NCI-H1092 treated with DMSO at 0.1 percent for 48 hours (cell line): Measurements from ENCODE around the gene ZNF446.
"Not testable (repeated sequence)": the region's sequence is repeated elsewhere in the genome, so short reads cannot be mapped to it uniquely, and the experiment has no call there.

Experiments
- DNase-seq: peaks from one replicate; lab custom pipeline; 2025; lab: John Stamatoyannopoulos, UW

Gene ZNF446

DNA sequence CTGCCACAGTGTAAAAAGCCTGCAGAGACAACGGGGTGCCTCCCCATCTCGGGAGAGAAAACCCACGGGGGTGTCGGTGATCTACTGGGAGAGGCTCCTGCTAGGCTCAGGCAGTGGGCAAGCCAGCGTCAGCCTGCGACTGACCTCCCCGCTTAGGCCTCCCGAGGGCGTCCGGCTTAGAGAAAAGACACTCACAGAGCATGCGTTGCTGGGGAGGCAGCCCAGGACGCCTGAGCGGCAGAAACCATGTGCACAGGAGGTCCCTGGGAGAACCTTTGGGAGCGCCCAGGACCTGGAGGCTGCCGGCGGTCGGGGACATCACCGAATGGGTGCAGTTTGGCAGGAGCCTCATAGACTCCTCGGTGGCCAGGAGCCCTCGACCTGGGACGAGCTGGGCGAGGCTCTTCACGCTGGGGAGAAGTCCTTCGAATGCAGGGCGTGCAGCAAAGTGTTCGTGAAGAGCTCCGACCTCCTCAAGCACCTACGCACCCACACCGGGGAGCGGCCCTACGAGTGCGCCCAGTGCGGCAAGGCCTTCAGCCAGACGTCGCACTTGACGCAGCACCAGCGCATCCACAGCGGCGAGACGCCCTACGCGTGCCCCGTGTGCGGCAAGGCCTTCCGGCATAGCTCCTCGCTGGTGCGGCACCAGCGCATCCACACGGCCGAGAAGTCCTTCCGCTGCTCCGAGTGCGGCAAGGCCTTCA lies 5.2 kb upstream of the ZNF446 start:
- not testable (repeated sequence) for DNase-seq

GRCh38 chr19:58471736-58472135 lies 4.4 kb upstream of the ZNF446 start:
- DNase-seq = no peak

GRCh38 chr19:58473775-58474174 lies 2.4 kb upstream of the ZNF446 start:
- no peak for DNase-seq

GRCh38 chr19:58474291-58474996 lies 1.7 kb upstream of the ZNF446 start:
- no peak for DNase-seq

DNA sequence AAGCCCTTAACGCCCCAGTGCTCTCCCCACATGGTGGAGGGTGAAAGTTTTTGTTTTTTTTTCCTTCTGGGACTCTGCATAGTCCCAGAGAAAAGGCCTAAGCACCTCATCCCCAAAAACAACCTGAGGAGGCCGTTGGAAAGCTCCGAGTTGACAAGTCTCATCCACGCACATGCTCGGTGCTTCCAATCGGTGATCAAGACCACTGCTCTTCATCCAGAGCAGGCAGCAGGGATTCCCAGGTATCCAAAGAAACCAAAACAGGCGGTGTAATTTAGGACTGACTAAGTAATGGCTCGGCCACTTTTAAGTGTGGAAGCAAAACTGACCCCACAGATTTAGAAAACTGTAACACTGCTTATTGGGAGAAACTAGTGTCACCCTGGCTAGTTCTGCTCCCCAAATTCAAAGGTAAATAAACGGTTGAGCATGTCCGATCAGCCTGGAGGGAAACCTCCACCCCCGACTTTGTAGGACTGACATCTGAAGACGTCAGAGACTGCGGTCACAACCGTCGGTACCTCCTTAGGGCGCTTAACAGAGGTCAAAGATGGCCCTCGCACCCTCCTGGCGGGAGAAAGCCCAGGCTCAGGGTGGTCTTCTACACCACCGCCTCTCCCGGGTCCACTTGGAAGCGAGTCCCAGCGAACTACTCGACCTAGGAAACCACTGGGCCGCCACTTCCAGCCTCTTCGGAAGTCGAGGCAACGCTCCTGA lies 997 bp upstream of the ZNF446 start:
- DNase-seq = no peak

DNA sequence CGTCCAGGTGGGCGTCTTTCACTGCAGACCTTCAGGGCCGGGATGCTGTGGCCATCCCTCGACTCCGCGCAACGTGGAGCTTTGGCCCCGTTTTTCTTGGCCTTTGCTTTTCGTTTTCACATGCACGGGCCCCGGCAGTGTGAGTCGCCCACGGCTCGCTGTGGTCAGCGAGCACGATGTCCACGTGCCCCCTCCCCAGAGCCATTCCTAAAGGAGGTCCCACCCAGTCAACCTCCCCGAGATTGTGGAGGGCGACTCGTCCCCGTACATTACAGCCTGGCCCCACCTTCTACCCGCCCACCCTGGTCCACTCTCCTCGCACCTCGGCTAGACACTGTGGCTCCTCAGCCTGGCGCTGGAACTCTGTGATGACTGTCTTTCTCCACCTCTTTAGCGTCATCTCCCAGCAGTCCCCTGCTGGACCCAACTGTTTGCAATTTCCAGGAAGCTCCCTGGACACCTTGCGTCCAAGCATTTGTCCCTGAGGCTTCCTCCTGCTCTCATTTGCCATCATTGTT lies 405 bp downstream of the ZNF446 start:
- no peak for DNase-seq

- DNase-seq = no peak
Measured at GRCh38 chr19:58477130-58477529, 978 bp downstream of the ZNF446 start.

DNA sequence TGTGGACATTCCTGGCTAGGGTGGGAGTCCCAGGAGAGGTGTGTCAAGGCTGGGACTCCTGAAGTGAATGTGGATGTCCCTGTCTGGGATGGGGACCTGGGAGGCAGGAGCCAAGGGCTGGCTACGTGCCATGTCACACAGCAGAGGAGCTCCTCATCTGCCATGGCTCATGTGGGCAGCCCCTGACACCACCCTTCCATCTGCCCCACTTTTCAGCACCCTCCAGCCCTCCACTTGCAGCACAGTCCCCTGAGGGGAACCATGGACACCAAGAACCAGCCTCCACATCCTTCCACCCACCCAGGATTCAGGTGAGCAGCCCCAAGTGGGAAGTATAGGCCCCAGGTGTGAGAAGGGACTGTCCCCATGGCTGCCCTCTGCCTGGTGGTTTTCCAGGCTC lies 1.7 kb downstream of the ZNF446 start:
- no peak for DNase-seq

DNA sequence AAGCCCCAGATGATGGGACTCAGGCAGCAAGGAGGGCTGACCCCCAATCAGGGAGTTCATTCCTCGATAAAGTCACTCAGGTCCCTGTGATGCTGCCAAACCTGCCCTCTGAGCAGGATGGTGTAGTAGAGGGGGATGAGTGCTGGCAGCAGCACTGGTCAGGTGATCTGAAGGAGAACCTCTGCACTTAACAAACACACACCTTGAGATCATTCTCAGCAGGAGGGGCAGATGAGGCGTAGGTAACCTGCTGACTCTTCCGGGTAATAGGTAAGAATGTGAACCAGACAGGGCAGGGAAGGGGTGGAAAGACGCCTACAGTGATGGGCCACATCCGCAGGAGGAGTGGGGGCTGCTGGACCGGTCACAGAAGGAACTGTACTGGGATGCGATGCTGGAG lies 3.2 kb downstream of the ZNF446 start:
- no peak for DNase-seq

GRCh38 chr19:58479736-58480480 lies 3.8 kb downstream of the ZNF446 start:
- no peak for DNase-seq

- no peak for DNase-seq
Measured at GRCh38 chr19:58480481-58480830, 4.3 kb downstream of the ZNF446 start.

- no peak for DNase-seq
Measured at GRCh38 chr19:58480831-58481230, 4.7 kb downstream of the ZNF446 start.

DNA sequence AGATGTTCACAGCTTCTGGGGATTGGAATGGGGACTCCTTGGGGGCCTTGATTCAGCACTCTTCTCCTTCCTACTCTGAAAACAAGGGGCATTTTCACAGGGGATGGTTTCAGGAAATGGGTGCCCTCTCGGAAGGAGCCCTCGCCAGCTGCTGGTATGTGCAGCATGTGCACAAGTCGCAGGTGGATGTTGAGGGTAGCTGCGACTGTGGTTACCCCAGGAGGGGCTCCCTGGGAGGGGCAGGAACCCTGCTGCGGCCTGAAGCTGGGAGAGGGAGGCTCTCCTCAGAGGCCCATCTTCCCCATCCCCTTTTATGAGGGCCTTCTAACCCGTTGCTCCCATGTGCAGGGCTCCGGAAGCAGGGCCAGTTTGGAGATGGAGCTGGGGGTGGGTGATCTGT lies 6.2 kb downstream of the ZNF446 start:
- no peak for DNase-seq

DNA sequence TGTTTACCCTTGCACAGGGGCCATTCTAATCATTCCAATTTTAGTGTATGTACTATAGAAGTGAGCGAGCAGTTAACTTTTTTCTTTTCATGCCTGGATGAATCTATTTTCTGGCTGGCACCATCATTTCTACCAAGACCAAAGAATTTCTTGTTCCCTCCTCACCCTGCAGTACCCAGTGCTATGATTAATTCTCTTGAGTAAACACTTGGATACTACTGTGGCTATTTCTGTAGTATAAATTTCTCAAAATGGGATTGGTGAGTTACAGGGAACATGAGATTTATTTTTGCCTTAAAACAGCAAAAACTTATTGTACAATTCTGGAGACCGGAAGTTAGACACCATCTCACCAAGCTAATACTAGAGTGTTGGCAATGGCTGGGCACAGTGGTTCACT lies 7.6 kb downstream of the ZNF446 start:
- DNase-seq = no peak

GRCh38 chr19:58484349-58484748 lies 8.2 kb downstream of the ZNF446 start:
- not testable (repeated sequence) for DNase-seq

DNA sequence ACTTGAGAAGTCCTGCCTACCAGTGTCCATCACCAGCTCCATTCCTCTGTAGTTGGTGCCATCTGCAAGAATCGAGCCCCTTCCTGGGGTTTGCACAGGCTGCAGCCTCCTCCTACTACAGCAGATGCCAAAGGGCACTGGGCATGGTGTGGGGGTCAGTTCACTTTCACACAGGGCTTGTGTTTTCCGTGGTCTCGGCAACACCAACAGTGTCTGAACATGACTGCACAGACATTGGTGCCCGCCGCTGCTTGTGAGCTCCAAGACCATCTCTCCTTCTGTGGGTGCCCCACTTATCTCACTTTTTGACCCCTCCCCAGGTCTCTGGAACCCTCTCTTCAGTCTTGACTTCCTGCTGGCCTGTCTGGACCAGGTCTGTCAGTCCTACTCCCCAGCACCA lies 15.2 kb downstream of the ZNF446 start:
- no peak for DNase-seq

DNA sequence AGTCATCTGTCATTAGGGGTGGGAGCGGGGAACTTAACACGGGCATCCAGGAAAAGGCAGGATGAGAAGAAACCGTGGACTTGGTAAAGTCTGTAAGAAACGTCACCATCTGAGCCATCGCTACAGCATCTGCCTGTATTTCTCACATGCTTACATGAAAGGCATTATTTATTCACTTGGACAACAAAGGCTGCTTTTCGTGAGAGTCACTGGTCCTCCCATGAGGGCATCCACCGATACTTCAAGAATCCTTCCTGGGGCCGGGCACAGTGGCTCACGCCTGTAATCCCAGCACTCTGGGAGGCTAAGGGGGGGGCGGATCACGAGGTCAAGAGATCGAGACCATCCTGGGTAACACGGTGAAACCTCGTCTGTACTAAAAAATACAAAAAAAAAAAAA lies 16.1 kb downstream of the ZNF446 start:
- no peak for DNase-seq

DNA sequence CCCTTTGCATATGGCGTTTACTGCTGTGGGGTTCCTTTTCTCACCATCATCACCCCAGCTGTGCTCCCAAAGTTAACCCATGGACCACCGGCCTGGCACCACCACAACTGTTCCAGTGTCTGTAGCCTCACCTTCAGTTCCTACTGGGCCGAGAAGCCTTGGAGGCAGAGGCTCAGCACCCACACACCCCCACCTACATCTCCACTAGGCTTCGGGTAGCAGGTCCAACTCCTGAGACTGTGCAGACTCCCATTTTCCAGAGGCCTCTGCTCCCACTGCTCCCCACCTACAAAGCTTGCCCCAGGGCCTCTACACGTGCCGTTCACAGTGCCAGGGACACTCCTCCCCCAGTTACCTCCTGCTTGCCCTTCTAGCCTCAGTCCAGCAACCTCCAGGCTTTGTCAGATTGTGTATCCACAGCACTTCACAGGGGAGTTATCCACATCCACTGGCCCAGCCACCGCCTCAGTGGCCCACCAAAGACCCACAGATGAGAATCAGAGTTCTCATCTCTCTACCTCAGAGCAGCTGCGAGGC lies 21.6 kb downstream of the ZNF446 start:
- DNase-seq = no peak

DNA sequence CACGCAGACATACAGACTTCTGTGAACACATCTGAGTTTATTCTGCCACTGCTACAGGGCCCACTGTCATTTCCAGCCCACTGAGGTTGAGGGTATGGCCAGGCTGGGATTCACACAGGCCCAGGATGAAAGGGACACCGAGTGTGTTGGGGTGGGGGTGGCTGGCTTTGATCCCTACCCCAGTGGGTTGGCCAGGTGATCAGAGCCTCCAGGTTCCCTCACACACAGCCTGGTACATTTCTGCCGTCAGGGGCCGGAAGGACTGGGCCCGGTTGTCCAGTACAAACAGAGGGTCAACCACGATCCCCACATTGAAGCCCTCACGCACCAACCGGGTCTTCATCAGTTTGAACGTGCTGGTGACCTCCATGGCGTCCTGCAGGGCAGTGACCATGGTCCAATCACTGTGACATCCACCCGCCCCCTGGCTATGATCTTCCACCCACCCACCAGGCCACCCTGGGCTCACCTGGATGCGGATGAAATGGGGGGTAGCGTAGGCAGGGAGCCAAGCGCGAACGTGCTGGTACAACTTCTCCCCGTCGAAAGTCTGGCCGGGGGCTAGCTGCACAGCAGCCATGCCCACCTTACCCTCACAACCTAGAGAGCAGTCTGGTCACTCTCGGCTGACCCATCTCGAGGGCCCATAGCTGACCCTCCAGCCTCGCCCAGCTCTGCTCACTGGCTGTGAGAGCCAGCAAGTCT lies 22.3 kb downstream of the ZNF446 start:
- DNase-seq = no peak

- peak; percentile 92 for DNase-seq
Measured at GRCh38 chr19:58499021-58499927, 23.1 kb downstream of the ZNF446 start.
